Fibroblast of lung (primary cell): ENCODE data around the gene TRIP12. TPM values are rescaled to one million over a fixed set of nuclear protein-coding genes. Genes with fewer than 3 reads are reported as not detected.

ENCODE experiments used
- DNase-seq, 2 donors: peaks; one replicate each; pipeline versions ENCODE4 v3.0.0 to v3.0.0-alpha.2; 2010; ENCODE audit warnings: low read depth in 2 of 2
- H2AFZ ChIP-seq: 2 replicates; pipeline ENCODE4 v1.5.1; 2012; ENCODE audit warnings: low read length, control low read depth, inconsistent platforms
- H3K27ac ChIP-seq: 2 replicates; pipeline ENCODE4 v1.5.1; 2011; ENCODE audit warnings: low read length, control low read depth; ENCODE audit not compliant: insufficient read depth
- H3K27me3 ChIP-seq: 2 replicates; pipeline ENCODE4 v1.5.1; 2011; ENCODE audit warnings: mild to moderate bottlenecking, low read length; ENCODE audit not compliant: control insufficient read depth, insufficient read depth
- H3K36me3 ChIP-seq: 2 replicates; pipeline ENCODE4 v1.5.1; 2011; ENCODE audit warnings: low read length; ENCODE audit not compliant: control insufficient read depth, insufficient read depth
- H3K4me1 ChIP-seq: 2 replicates; pipeline ENCODE4 v1.5.1; 2011; ENCODE audit warnings: low read length; ENCODE audit not compliant: control insufficient read depth, insufficient read depth; ENCODE audit errors: extremely low read depth
- H3K4me2 ChIP-seq: 2 replicates; pipeline ENCODE4 v1.5.1; 2011; ENCODE audit warnings: low read length, control low read depth; ENCODE audit not compliant: insufficient read depth; ENCODE audit errors: extremely low read depth
- H3K4me3 ChIP-seq, 4 experiments: fragments of 200-600 bp in 1 of 4; sonication (generic) in 1 of 4; replicated peaks in 1 of 4; 2 replicates each; pipeline ENCODE4 v1.5.1; 2011 to 2016; ENCODE audit warnings: low read length in 4 of 4, low read depth in 3 of 4, mild to moderate bottlenecking in 3 of 4, control low read depth in 2 of 4, inconsistent platforms in 1 of 4, mixed read lengths in 1 of 4; ENCODE audit not compliant: insufficient read depth in 1 of 4; ENCODE audit errors: control extremely low read depth in 1 of 4
- H3K79me2 ChIP-seq: 2 replicates; pipeline ENCODE4 v1.5.1; 2012; ENCODE audit warnings: mild to moderate bottlenecking, low read length, inconsistent platforms; ENCODE audit not compliant: control insufficient read depth, insufficient read depth
- H3K9ac ChIP-seq: 2 replicates; pipeline ENCODE4 v1.5.1; 2011; ENCODE audit warnings: mild to moderate bottlenecking, low read length, control low read depth; ENCODE audit not compliant: insufficient read depth
- H3K9me3 ChIP-seq: 2 replicates; pipeline ENCODE4 v1.5.1; 2012; ENCODE audit warnings: low read depth, low read length; ENCODE audit not compliant: control insufficient read depth, insufficient read depth
- H4K20me1 ChIP-seq: 2 replicates; pipeline ENCODE4 v1.5.1; 2011; ENCODE audit warnings: low read length; ENCODE audit not compliant: control insufficient read depth, insufficient read depth; ENCODE audit errors: extremely low read depth
- EZH2 ChIP-seq: IDR thresholded peaks from 2 replicates; pipeline ENCODE4 v1.5.1; 2012; ENCODE audit warnings: low read length, control low read depth, mild to moderate bottlenecking; ENCODE audit errors: missing control alignments
- polyA plus RNA-seq, 2 donors: library from polyadenylated mRNA; depleted of rRNA in 1 of 2; stranded (reverse) in 1 of 2; unstranded in 1 of 2; fragments of >200 nt; gene quantifications; 2 replicates each; pipeline ENCODE4 v1.2.1, GENCODE V29; 2011 to 2012; ENCODE audit warnings: missing spikeins in 1 of 2
- total RNA-seq: library from RNA; depleted of rRNA; stranded (reverse); fragments of >200 nt; gene quantifications from 2 replicates; pipeline ENCODE4 v1.2.1, GENCODE V29; 2014
- TF ChIP-seq, protein P1 (sequence below), 2 donors: IDR thresholded peaks in 1 of 2; conservative IDR thresholded peaks in 1 of 2; 1 replicate in 1 of 2; 2 replicates in 1 of 2; pipeline ENCODE4 v1.5.1; 2011 to 2012; ENCODE audit warnings: low read length in 2 of 2, control low read depth in 1 of 2, inconsistent platforms in 1 of 2, low read depth in 1 of 2, mild to moderate bottlenecking in 1 of 2

The TRIP12 gene
- total and polyA plus RNA-seq, 2 donors (not counting 1 experiment from before 2014, with no cell fraction given) = 122 to 277 TPM

DNA sequence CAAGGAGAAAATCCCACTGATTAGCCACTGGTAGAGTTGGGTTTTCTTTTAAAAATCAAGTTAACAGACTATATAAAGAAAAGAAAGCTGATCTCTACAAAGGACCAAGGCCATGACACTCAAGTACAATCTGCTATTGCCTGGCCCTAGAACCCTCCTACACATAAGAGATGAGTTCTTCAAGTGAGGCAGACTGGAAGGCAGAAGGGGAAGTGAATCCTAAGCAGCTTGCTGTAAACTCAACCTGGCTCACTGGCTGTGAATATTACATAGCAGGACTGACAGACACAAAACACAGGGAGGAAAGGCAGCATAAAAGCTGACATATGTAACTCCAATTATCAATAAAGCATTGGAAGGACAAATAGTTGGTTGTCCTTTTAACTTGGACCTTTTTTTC is 65.4 kb downstream of the TRIP12 start:
- H3K27me3 ChIP-seq = no peaks in the 10 kb centered on the region
- no peak for DNase-seq
- H3K79me2 ChIP-seq = peaks cover 42% of the 10 kb centered on the region
- no peak overlapping the region for H3K9ac ChIP-seq
- H3K4me3 ChIP-seq = no peak overlapping the region
- no peak overlapping the region for H2AFZ ChIP-seq
- no peak overlapping the region for H3K27ac ChIP-seq
- no peak for TF ChIP-seq EZH2
- TF ChIP-seq, protein P1, sequence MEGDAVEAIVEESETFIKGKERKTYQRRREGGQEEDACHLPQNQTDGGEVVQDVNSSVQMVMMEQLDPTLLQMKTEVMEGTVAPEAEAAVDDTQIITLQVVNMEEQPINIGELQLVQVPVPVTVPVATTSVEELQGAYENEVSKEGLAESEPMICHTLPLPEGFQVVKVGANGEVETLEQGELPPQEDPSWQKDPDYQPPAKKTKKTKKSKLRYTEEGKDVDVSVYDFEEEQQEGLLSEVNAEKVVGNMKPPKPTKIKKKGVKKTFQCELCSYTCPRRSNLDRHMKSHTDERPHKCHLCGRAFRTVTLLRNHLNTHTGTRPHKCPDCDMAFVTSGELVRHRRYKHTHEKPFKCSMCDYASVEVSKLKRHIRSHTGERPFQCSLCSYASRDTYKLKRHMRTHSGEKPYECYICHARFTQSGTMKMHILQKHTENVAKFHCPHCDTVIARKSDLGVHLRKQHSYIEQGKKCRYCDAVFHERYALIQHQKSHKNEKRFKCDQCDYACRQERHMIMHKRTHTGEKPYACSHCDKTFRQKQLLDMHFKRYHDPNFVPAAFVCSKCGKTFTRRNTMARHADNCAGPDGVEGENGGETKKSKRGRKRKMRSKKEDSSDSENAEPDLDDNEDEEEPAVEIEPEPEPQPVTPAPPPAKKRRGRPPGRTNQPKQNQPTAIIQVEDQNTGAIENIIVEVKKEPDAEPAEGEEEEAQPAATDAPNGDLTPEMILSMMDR (conservative IDR thresholded peaks at IDR 0.05 in 1 of 2, IDR thresholded peaks at IDR 0.05 in 1 of 2; ENCODE audit: low read depth in 1 of 2, low read length in 2 of 2) = no peak
- H3K9me3 ChIP-seq = no peaks in the 10 kb centered on the region
- peaks cover 5% of the 10 kb centered on the region for H3K36me3 ChIP-seq
- no peak overlapping the region for H3K4me2 ChIP-seq
- H3K4me1 ChIP-seq = no peaks in the 10 kb centered on the region
- H4K20me1 ChIP-seq = no peaks in the 10 kb centered on the region

DNA sequence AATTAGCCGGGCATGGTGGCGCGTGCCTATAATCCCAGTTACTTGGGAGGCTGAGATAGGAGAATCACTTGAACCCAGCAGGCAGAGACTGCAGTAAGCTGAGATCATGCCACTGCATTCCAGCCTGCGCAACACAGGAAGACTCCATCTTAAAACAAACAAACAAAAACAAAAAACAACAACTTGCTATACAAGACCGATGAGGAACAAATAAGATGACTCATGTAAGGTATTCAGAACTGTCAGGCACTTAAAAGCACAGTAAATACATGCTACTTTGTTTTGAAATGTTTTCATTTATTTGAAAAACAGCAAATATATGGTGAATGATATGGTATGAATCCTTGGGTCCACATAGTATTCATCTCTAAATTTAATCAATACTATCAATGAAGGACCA is 66.7 kb downstream of the TRIP12 start:
- Histone ChIP-seq H3K79me2 (peaks cover 39% of the 10 kb centered on the region), H3K4me3 (no peak overlapping the region), H2AFZ (no peak overlapping the region), H3K36me3 (peaks cover 5% of the 10 kb centered on the region), H4K20me1 (no peaks in the 10 kb centered on the region), H3K27me3 (no peaks in the 10 kb centered on the region), H3K9me3 (no peaks in the 10 kb centered on the region), H3K4me2 (no peak overlapping the region), H3K4me1 (no peaks in the 10 kb centered on the region), H3K27ac (no peak overlapping the region), H3K9ac (no peak overlapping the region)
- TF ChIP-seq, protein P1 (conservative IDR thresholded peaks at IDR 0.05 in 1 of 2, IDR thresholded peaks at IDR 0.05 in 1 of 2; ENCODE audit: low read depth in 1 of 2, low read length in 2 of 2) = no peak
- TF ChIP-seq EZH2 = no peak
- no peak for DNase-seq

DNA sequence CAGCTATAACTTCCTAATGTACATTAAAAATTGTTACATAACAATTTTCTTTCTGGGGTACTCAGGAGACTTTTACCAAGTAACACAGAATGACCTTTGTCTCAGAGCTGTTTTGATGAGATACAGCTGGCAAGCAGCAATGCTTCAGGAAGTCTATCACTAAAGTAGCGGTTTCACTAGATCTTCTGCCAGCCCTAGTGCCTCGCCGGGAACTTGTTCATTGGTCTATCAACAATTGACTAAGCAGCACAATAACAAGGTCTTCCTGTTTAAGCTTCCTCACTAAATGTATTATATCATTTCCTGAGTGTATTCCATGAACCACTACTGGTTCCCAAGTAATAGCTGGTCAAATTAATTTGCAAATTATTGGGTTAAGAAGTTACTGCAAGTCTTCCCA is 69.2 kb downstream of the TRIP12 start:
- H3K9me3 ChIP-seq = no peaks in the 10 kb centered on the region
- DNase-seq = peak; percentile 67 to 74
- no peak for TF ChIP-seq EZH2
- TF ChIP-seq, protein P1 (conservative IDR thresholded peaks at IDR 0.05 in 1 of 2, IDR thresholded peaks at IDR 0.05 in 1 of 2; ENCODE audit: low read depth in 1 of 2, low read length in 2 of 2) = no peak
- peaks cover 50% of the 10 kb centered on the region for H3K79me2 ChIP-seq
- H3K36me3 ChIP-seq = no peaks in the 10 kb centered on the region
- H3K27me3 ChIP-seq = no peaks in the 10 kb centered on the region
- peak overlapping the region; percentile 28 for H3K4me2 ChIP-seq
- H3K27ac ChIP-seq = no peak overlapping the region
- H4K20me1 ChIP-seq = no peaks in the 10 kb centered on the region
- peaks cover 2% of the 10 kb centered on the region for H3K4me1 ChIP-seq
- no peak overlapping the region for H3K4me3 ChIP-seq
- no peak overlapping the region for H3K9ac ChIP-seq
- no peak overlapping the region for H2AFZ ChIP-seq
